Prostate gland (tissue), 2 donors: ENCODE results near the gene MARCHF6. TPM values are rescaled to one million over a fixed set of nuclear protein-coding genes. Genes with fewer than 3 reads are reported as not detected.

Experiments
- DNase-seq: peaks from one replicate; pipeline ENCODE4 v3.0.0-alpha.2; 2019; ENCODE audit warnings: low spot score
- H3K27ac ChIP-seq, 2 donors: fragments of 200-600 bp; sonication (generic); 2 replicates each; pipeline ENCODE4 v1.5.1; 2017 to 2019
- H3K27me3 ChIP-seq: fragments of 200-600 bp; sonication (generic); replicated peaks from 2 replicates; pipeline ENCODE4 v1.5.1; 2019; ENCODE audit not compliant: insufficient read depth
- H3K36me3 ChIP-seq, 2 donors: fragments of 200-600 bp; sonication (generic); 1 replicate in 1 of 2; 2 replicates in 1 of 2; pipeline versions ENCODE4 v1.5.1 to v1.8.1; 2017 to 2019
- H3K4me1 ChIP-seq: fragments of 200-600 bp; sonication (generic); replicated peaks from 2 replicates; pipeline ENCODE4 v1.5.1; 2019
- H3K4me3 ChIP-seq, 2 donors: fragments of 200-600 bp; sonication (generic); 2 replicates each; pipeline ENCODE4 v1.5.1; 2017 to 2019
- H3K9me3 ChIP-seq: fragments of 200-600 bp; sonication (generic); 2 replicates; pipeline ENCODE4 v1.5.1; 2017
- POLR2A ChIP-seq: fragments of 450-650 bp; IDR thresholded peaks from one replicate; pipeline ENCODE4 v1.6.1; 2016; ENCODE audit warnings: antibody characterized with exemption, mild to moderate bottlenecking
- POLR2AphosphoS5 ChIP-seq: sonication (generic); formaldehyde crosslinking; IDR thresholded peaks from one replicate; pipeline ENCODE4 v1.6.1; 2017; ENCODE audit warnings: antibody characterized with exemption
- WGBS: methylation state at CpG from one replicate; pipeline ENCODE4 v1.1.5; 2018; 5-methylcytosine and 5-hydroxymethylcytosine counted together
- intact Hi-C: fragments of 100-400 bp; cut with DNase I; formaldehyde crosslinking; loops from one replicate; pipeline ENCODE4 v1.14.2; 2022
- total RNA-seq, 2 donors: library from RNA; depleted of rRNA; stranded (reverse); fragments of >200 nt; gene quantifications; one replicate each; pipeline ENCODE4 v1.1.0, GENCODE V29; 2016
- TF ChIP-seq, protein P1 (sequence below), 4 experiments: fragments of 200-600 bp in 2 of 4; fragments of 450-650 bp in 2 of 4; sonication (generic) in 2 of 4; IDR thresholded peaks; 1 replicate in 3 of 4; 2 replicates in 1 of 4; pipeline ENCODE4 v1.5.1; 2016 to 2019; ENCODE audit warnings: antibody characterized with exemption in 4 of 4, mild to moderate bottlenecking in 2 of 4, moderate library complexity in 2 of 4

MARCHF6 gene
- total RNA-seq, 2 donors from 2014 or later: 65.3 to 86.5 TPM

DNA sequence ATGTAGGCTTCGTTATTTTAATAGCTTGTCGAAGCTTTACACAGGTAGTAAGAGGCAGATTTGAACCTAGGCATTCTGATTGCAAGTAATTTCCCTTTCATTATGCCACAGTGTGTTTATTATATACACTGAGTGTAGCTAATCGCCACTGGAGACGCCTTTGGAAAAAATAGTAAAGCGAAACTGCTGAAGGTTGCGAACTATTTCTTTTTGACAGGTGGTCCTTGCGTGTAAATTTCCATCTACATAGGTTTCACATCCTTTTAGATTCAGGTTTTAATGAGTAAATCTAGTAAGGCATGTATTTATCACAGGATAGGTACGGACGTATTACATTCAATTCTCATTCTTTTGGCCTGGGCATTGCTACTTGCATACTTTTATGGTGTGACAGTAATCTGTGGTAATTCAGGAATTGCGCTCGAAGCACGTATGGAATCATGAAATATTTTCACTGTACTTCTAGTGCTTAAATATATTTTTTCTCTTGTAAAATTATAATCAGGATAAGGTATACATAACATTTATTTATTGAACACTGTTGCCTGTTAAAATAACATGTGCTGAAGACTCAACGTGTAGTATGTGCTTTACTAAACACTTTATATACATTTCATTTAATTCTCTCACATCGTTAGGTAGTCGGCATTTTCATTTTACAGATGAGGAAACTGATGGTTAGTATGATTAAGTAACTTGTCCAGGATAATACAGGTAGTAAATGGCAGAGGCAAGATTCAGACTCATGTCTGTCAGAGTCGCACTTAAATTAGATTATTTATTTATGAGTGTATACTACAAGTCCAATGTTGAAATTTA lies 1.8 kb downstream of the MARCHF6 start:
- WGBS: 23% methylated on average over 16 of the region's 16 CpGs
- no peak for DNase-seq
- H3K9me3 ChIP-seq: no peaks in the 10 kb centered on the region
- no peaks in the 10 kb centered on the region for H3K36me3 ChIP-seq
- H3K4me1 ChIP-seq: no peaks in the 10 kb centered on the region
- intact Hi-C loops: no loop called here
- peak overlapping the region; percentile 98 to 99 for H3K27ac ChIP-seq
- H3K4me3 ChIP-seq: peak overlapping the region; percentile 94 to 98
- H3K27me3 ChIP-seq: no peaks in the 10 kb centered on the region
- TF ChIP-seq, protein P1, sequence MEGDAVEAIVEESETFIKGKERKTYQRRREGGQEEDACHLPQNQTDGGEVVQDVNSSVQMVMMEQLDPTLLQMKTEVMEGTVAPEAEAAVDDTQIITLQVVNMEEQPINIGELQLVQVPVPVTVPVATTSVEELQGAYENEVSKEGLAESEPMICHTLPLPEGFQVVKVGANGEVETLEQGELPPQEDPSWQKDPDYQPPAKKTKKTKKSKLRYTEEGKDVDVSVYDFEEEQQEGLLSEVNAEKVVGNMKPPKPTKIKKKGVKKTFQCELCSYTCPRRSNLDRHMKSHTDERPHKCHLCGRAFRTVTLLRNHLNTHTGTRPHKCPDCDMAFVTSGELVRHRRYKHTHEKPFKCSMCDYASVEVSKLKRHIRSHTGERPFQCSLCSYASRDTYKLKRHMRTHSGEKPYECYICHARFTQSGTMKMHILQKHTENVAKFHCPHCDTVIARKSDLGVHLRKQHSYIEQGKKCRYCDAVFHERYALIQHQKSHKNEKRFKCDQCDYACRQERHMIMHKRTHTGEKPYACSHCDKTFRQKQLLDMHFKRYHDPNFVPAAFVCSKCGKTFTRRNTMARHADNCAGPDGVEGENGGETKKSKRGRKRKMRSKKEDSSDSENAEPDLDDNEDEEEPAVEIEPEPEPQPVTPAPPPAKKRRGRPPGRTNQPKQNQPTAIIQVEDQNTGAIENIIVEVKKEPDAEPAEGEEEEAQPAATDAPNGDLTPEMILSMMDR (IDR thresholded peaks at IDR 0.05): no peak
- TF ChIP-seq POLR2AphosphoS5: no peak
- no peak for TF ChIP-seq POLR2A

DNA sequence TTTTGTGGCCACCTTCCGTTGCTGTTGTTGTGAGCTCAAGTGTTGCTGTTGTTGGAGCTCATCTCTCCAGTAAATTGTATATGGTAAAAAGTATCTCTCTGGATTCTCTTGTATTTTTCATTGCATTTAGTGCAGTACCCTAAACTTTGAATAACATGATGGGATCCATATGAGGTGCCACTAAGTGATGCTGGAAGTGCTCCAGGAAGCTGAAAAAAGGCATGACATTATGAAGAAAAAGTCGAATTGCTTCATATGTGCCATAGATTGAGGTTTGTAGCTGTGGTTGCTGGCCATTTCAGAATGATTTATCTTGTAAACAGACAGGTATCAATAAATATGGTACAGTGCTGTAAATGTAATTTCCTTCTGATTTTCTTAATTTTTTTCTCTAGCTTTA lies 5.5 kb downstream of the MARCHF6 start:
- Histone ChIP-seq H3K9me3 (no peaks in the 10 kb centered on the region), H3K4me3 (no peak overlapping the region), H3K27me3 (no peaks in the 10 kb centered on the region), H3K36me3 (no peaks in the 10 kb centered on the region), H3K4me1 (no peaks in the 10 kb centered on the region), H3K27ac (no peak overlapping the region)
- no peak for TF ChIP-seq POLR2AphosphoS5
- TF ChIP-seq, protein P1 (IDR thresholded peaks at IDR 0.05): no peak
- no peak for TF ChIP-seq POLR2A
- DNase-seq: no peak
- intact Hi-C loops: no loop called here
- WGBS: 82% methylated on average over 2 of the region's 2 CpGs

DNA sequence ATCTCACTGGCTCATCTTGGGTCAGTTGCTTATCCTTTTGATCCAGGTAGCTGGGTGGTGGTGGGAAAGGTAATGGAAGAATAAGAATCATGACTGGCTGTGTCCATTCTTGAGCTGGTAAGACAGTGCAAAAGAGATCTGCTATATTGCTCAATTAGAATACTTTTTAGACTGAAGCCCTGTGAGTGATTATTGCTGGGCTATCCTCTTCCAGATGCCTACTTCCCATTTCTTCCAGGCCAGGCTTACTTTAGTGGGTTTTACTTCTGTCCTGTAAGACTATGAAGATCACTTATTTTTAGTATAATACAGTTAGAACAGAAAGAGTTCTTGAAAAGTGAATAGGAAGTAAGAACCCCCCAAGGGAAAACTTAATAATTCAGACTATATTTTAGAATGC lies 7.2 kb downstream of the MARCHF6 start:
- H3K27me3 ChIP-seq: no peaks in the 10 kb centered on the region
- DNase-seq: no peak
- H3K9me3 ChIP-seq: no peaks in the 10 kb centered on the region
- no peaks in the 10 kb centered on the region for H3K36me3 ChIP-seq
- intact Hi-C loops: no loop called here
- H3K4me3 ChIP-seq: no peak overlapping the region
- H3K27ac ChIP-seq: no peak overlapping the region
- no peak for TF ChIP-seq POLR2A
- TF ChIP-seq, protein P1 (IDR thresholded peaks at IDR 0.05): no peak
- TF ChIP-seq POLR2AphosphoS5: no peak
- no peaks in the 10 kb centered on the region for H3K4me1 ChIP-seq

DNA sequence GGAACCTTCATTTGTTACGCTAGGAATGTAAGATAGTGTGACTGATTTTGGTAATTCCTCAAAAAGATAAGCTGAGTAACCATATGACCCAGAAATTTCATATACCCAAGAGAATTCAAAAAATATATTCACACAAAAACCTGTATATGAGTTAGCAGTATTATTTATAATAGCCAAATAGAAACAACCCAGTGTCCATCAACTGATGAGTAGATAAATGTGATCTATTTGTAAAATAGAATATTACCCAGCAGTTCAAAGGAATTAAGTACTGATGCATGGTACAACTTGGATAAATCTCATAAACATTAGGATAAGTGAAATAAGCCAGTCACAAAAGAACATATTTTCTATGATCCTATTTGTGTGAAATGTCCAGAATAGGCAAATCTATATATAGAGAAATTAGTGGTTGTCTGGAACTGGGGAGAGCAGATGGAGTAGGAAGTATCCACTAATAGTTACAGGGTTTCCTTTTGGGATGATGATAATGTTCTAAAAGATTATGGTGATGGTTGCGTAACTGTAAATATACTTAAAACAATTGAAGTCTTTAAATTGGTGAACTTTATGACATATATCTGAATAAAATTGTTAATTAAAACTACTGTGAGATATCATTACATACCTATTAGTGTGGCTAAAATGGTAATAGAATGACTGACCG lies 10.2 kb downstream of the MARCHF6 start:
- DNase-seq: no peak
- H3K4me3 ChIP-seq: no peak overlapping the region
- intact Hi-C loops: no loop called here
- no peaks in the 10 kb centered on the region for H3K27me3 ChIP-seq
- H3K27ac ChIP-seq: no peak overlapping the region
- H3K9me3 ChIP-seq: no peaks in the 10 kb centered on the region
- no peaks in the 10 kb centered on the region for H3K36me3 ChIP-seq
- H3K4me1 ChIP-seq: no peaks in the 10 kb centered on the region
- TF ChIP-seq POLR2A: no peak
- TF ChIP-seq, protein P1 (IDR thresholded peaks at IDR 0.05): no peak
- TF ChIP-seq POLR2AphosphoS5: no peak
- WGBS: 97% methylated on average over 3 of the region's 3 CpGs
